ENCODE data around the gene FCER2.

The FCER2 gene

GRCh38 chr19:7733376-7733775 lies 31.4 kb upstream of the FCER2 start:
- TF ChIP-seq CTCF (IDR thresholded peaks at IDR 0.05; ENCODE audit: control insufficient read depth, insufficient read depth, low read depth, low read length, missing control alignments): no peak
- no peak overlapping the region for H3K4me3 ChIP-seq (ENCODE audit: control insufficient read depth, low read depth, low read length)
- no peak for DNase-seq (ENCODE audit: low read depth)

GRCh38 chr19:7732045-7732444 lies 30.1 kb upstream of the FCER2 start, which contains the start of gene CLEC4G:
Gene CLEC4G, minus strand, starts transcription at chr19:7732110. Its CDS starts 8 bp downstream, at chr19:7732102.
- H3K4me3 ChIP-seq (ENCODE audit: control insufficient read depth, low read depth, low read length): no peak within 1 kb of the TSS
- no peak for DNase-seq (ENCODE audit: low read depth)
- no peak for TF ChIP-seq CTCF (IDR thresholded peaks at IDR 0.05; ENCODE audit: control insufficient read depth, insufficient read depth, low read depth, low read length, missing control alignments)

- H3K4me3 ChIP-seq (ENCODE audit: control insufficient read depth, low read depth, low read length): no peak overlapping the region
- TF ChIP-seq CTCF (IDR thresholded peaks at IDR 0.05; ENCODE audit: control insufficient read depth, insufficient read depth, low read depth, low read length, missing control alignments): no peak
- no peak for DNase-seq (ENCODE audit: low read depth)
These were observed 29.7 kb upstream of the FCER2 start for GRCh38 chr19:7731615-7732014.

- TF ChIP-seq CTCF (IDR thresholded peaks at IDR 0.05; ENCODE audit: control insufficient read depth, insufficient read depth, low read depth, low read length, missing control alignments): no peak
- DNase-seq (ENCODE audit: low read depth): no peak
- no peak overlapping the region for H3K4me3 ChIP-seq (ENCODE audit: control insufficient read depth, low read depth, low read length)
These were observed 29.3 kb upstream of the FCER2 start for GRCh38 chr19:7731218-7731595.

GRCh38 chr19:7730286-7731217 lies 28.6 kb upstream of the FCER2 start:
- no peak overlapping the region for H3K4me3 ChIP-seq (ENCODE audit: control insufficient read depth, low read depth, low read length)
- TF ChIP-seq CTCF (IDR thresholded peaks at IDR 0.05; ENCODE audit: control insufficient read depth, insufficient read depth, low read depth, low read length, missing control alignments): no peak
- no peak for DNase-seq (ENCODE audit: low read depth)

GRCh38 chr19:7729831-7730285 lies 27.9 kb upstream of the FCER2 start:
- DNase-seq (ENCODE audit: low read depth): no peak
- TF ChIP-seq CTCF (IDR thresholded peaks at IDR 0.05; ENCODE audit: control insufficient read depth, insufficient read depth, low read depth, low read length, missing control alignments): no peak
- H3K4me3 ChIP-seq (ENCODE audit: control insufficient read depth, low read depth, low read length): no peak overlapping the region
